C4-2B (cell line): Measurements from ENCODE around the gene ENC1.

ENCODE experiments used
- H3K27ac ChIP-seq: fragments of 450-650 bp; 2 replicates; pipeline ENCODE4 v1.5.1; 2017
- CTCF ChIP-seq: fragments of 450-650 bp; conservative IDR thresholded peaks from 2 replicates; pipeline ENCODE4 v1.5.1; 2017; ENCODE audit warnings: mild to moderate bottlenecking
- ZFX ChIP-seq: fragments of 450-650 bp; IDR thresholded peaks from 2 replicates; pipeline ENCODE4 v1.6.1; 2017

ENC1 gene

GRCh38 chr5:74623748-74624408 is 16.6 kb downstream of the ENC1 start:
- TF ChIP-seq ZFX (no peak), CTCF (no peak)

GRCh38 chr5:74623006-74623611 is 17.4 kb downstream of the ENC1 start:
- TF ChIP-seq CTCF = no peak
- TF ChIP-seq ZFX = no peak
- H3K27ac ChIP-seq = no peak overlapping the region

More at GRCh38 chr5:74623748-74624408, 16.6 kb downstream of the ENC1 start:
- no peak overlapping the region for H3K27ac ChIP-seq

GRCh38 chr5:74622122-74622521 is 18.4 kb downstream of the ENC1 start:
- no peak overlapping the region for H3K27ac ChIP-seq
- TF ChIP-seq CTCF (no peak), ZFX (no peak)

- TF ChIP-seq ZFX = no peak
- TF ChIP-seq CTCF = no peak
- no peak overlapping the region for H3K27ac ChIP-seq
Measured at GRCh38 chr5:74621492-74621891, 19.0 kb downstream of the ENC1 start.

- no peak for TF ChIP-seq CTCF
- no peak for TF ChIP-seq ZFX
- H3K27ac ChIP-seq = no peak overlapping the region
Measured at GRCh38 chr5:74619308-74619707, 21.2 kb downstream of the ENC1 start.

- no peak overlapping the region for H3K27ac ChIP-seq
Measured at GRCh38 chr5:74618106-74618505, 22.4 kb downstream of the ENC1 start.

More at GRCh38 chr5:74618106-74618505, 22.4 kb downstream of the ENC1 start:
- TF ChIP-seq ZFX = no peak
- no peak for TF ChIP-seq CTCF
